Loucy (cell line): ENCODE measurements around the gene FASLG.
A peak's percentile ranks its signal among the peaks of the same experiment; 100 is the strongest.

Experiments used
- H2AFZ ChIP-seq: fragments of 200-600 bp; sonication (generic); 2 replicates; pipeline ENCODE4 v1.6.0; 2016; ENCODE audit warnings: antibody characterized with exemption, mild to moderate bottlenecking, low read length, moderate library complexity
- H3F3A ChIP-seq: fragments of 200-600 bp; 2 replicates; pipeline ENCODE4 v1.6.0; 2016; ENCODE audit warnings: antibody characterized with exemption, low read depth, mild to moderate bottlenecking
- H3K27me3 ChIP-seq: fragments of 200-600 bp; sonication (generic); 2 replicates; pipeline ENCODE4 v1.6.1; 2014; ENCODE audit warnings: low read length, mild to moderate bottlenecking; ENCODE audit not compliant: insufficient read depth, poor library complexity, severe bottlenecking
- H3K36me3 ChIP-seq: fragments of 200-600 bp; sonication (generic); 2 replicates; pipeline ENCODE4 v1.6.1; 2016; ENCODE audit warnings: low read length; ENCODE audit not compliant: insufficient read depth
- H3K4me1 ChIP-seq: fragments of 200-600 bp; sonication (generic); 2 replicates; pipeline ENCODE4 v1.5.1; 2014; ENCODE audit warnings: low read length, mild to moderate bottlenecking; ENCODE audit not compliant: insufficient read depth, poor library complexity, severe bottlenecking
- H3K4me2 ChIP-seq: fragments of 200-600 bp; sonication (generic); 2 replicates; pipeline ENCODE4 v1.6.0; 2014; ENCODE audit warnings: antibody characterized with exemption, low read length, low read depth, mild to moderate bottlenecking; ENCODE audit not compliant: poor library complexity, severe bottlenecking
- H3K4me3 ChIP-seq: fragments of 200-600 bp; sonication (generic); 2 replicates; pipeline ENCODE4 v1.5.1; 2014; ENCODE audit warnings: low read length, mild to moderate bottlenecking, mixed read lengths; ENCODE audit not compliant: poor library complexity, severe bottlenecking
- H3K79me2 ChIP-seq: fragments of 200-600 bp; sonication (generic); 2 replicates; pipeline ENCODE4 v1.6.1; 2014; ENCODE audit warnings: low read length; ENCODE audit not compliant: insufficient read depth
- H3K9ac ChIP-seq: fragments of 200-600 bp; sonication (generic); 2 replicates; pipeline ENCODE4 v1.6.0; 2014; ENCODE audit warnings: mild to moderate bottlenecking, low read depth, low read length, moderate library complexity; ENCODE audit not compliant: poor library complexity, severe bottlenecking
- H3K9me2 ChIP-seq: fragments of 200-600 bp; sonication (generic); replicated peaks from 2 replicates; pipeline ENCODE4 v1.6.1; 2016; ENCODE audit warnings: low read depth, low read length, mixed read lengths
- H3K9me3 ChIP-seq: fragments of 200-600 bp; sonication (generic); 2 replicates; pipeline ENCODE4 v1.6.1; 2014; ENCODE audit warnings: mild to moderate bottlenecking, antibody characterized with exemption, low read length, low read depth; ENCODE audit not compliant: insufficient read depth
- H4K20me1 ChIP-seq: fragments of 200-600 bp; sonication (generic); 2 replicates; pipeline ENCODE4 v1.6.0; 2014; ENCODE audit warnings: antibody characterized with exemption, low read length, mild to moderate bottlenecking; ENCODE audit not compliant: insufficient read depth, poor library complexity, severe bottlenecking
- EZH2phosphoT487 ChIP-seq: fragments of 200-600 bp; IDR thresholded peaks from 2 replicates; pipeline ENCODE4 v1.6.1; 2018; ENCODE audit warnings: antibody characterized with exemption, mild to moderate bottlenecking, moderate library complexity, borderline replicate concordance
- TF ChIP-seq, protein P1 (sequence below): fragments of 200-600 bp; sonication (generic); conservative IDR thresholded peaks from 2 replicates; pipeline ENCODE4 v1.5.1; 2014; ENCODE audit warnings: mild to moderate bottlenecking, antibody characterized with exemption, low read length

FASLG gene, protein sequence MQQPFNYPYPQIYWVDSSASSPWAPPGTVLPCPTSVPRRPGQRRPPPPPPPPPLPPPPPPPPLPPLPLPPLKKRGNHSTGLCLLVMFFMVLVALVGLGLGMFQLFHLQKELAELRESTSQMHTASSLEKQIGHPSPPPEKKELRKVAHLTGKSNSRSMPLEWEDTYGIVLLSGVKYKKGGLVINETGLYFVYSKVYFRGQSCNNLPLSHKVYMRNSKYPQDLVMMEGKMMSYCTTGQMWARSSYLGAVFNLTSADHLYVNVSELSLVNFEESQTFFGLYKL

DNA sequence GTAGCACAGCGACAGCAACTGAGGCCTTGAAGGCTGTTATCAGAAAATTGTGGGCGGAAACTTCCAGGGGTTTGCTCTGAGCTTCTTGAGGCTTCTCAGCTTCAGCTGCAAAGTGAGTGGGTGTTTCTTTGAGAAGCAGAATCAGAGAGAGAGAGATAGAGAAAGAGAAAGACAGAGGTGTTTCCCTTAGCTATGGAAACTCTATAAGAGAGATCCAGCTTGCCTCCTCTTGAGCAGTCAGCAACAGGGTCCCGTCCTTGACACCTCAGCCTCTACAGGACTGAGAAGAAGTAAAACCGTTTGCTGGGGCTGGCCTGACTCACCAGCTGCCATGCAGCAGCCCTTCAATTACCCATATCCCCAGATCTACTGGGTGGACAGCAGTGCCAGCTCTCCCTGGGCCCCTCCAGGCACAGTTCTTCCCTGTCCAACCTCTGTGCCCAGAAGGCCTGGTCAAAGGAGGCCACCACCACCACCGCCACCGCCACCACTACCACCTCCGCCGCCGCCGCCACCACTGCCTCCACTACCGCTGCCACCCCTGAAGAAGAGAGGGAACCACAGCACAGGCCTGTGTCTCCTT is at the start of gene FASLG:
TSS of gene FASLG (plus strand) at position 233 of the 583 bp plus-strand sequence. CDS start at position 332, 99 bp downstream.
- H2AFZ ChIP-seq = no peak within 1 kb of the TSS
- TF ChIP-seq, protein P1, sequence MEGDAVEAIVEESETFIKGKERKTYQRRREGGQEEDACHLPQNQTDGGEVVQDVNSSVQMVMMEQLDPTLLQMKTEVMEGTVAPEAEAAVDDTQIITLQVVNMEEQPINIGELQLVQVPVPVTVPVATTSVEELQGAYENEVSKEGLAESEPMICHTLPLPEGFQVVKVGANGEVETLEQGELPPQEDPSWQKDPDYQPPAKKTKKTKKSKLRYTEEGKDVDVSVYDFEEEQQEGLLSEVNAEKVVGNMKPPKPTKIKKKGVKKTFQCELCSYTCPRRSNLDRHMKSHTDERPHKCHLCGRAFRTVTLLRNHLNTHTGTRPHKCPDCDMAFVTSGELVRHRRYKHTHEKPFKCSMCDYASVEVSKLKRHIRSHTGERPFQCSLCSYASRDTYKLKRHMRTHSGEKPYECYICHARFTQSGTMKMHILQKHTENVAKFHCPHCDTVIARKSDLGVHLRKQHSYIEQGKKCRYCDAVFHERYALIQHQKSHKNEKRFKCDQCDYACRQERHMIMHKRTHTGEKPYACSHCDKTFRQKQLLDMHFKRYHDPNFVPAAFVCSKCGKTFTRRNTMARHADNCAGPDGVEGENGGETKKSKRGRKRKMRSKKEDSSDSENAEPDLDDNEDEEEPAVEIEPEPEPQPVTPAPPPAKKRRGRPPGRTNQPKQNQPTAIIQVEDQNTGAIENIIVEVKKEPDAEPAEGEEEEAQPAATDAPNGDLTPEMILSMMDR = no peak
- TF ChIP-seq EZH2phosphoT487 = no peak
- peaks cover 50% of the 10 kb centered on the region for H3K4me1 ChIP-seq
- H3K9me3 ChIP-seq = no peaks in the 10 kb centered on the region
- H3K27me3 ChIP-seq = no peaks in the 10 kb centered on the region
- no peaks in the 10 kb centered on the region for H3K79me2 ChIP-seq
- no peak within 1 kb of the TSS for H3K4me3 ChIP-seq
- H3K9ac ChIP-seq = no peak within 1 kb of the TSS
- peaks cover 15% of the 10 kb centered on the region for H3F3A ChIP-seq
- no peak within 1 kb of the TSS for H3K4me2 ChIP-seq
- no peaks in the 10 kb centered on the region for H3K36me3 ChIP-seq
- no peaks in the 10 kb centered on the region for H3K9me2 ChIP-seq
- no peaks in the 10 kb centered on the region for H4K20me1 ChIP-seq

GRCh38 chr1:172609528-172609927 is 49.4 kb upstream of the FASLG start:
- no peaks in the 10 kb centered on the region for H3K79me2 ChIP-seq
- no peak for TF ChIP-seq EZH2phosphoT487
- TF ChIP-seq, protein P1 = peak; percentile 86
- no peaks in the 10 kb centered on the region for H3K9me2 ChIP-seq
- H3K27me3 ChIP-seq = no peaks in the 10 kb centered on the region
- no peaks in the 10 kb centered on the region for H4K20me1 ChIP-seq
- H3K4me2 ChIP-seq = no peak overlapping the region
- H3K36me3 ChIP-seq = peaks cover 51% of the 10 kb centered on the region
- no peaks in the 10 kb centered on the region for H3F3A ChIP-seq
- H3K9me3 ChIP-seq = no peaks in the 10 kb centered on the region
- no peak overlapping the region for H2AFZ ChIP-seq
- no peak overlapping the region for H3K4me3 ChIP-seq
- no peak overlapping the region for H3K9ac ChIP-seq
- H3K4me1 ChIP-seq = no peaks in the 10 kb centered on the region

GRCh38 chr1:172612478-172612877 is 46.4 kb upstream of the FASLG start:
- H3K79me2 ChIP-seq = no peaks in the 10 kb centered on the region
- no peaks in the 10 kb centered on the region for H3K9me3 ChIP-seq
- H3K4me3 ChIP-seq = no peak overlapping the region
- no peaks in the 10 kb centered on the region for H3F3A ChIP-seq
- H3K36me3 ChIP-seq = peaks cover 42% of the 10 kb centered on the region
- no peak overlapping the region for H2AFZ ChIP-seq
- H3K27me3 ChIP-seq = no peaks in the 10 kb centered on the region
- H3K9ac ChIP-seq = no peak overlapping the region
- H3K9me2 ChIP-seq = no peaks in the 10 kb centered on the region
- TF ChIP-seq EZH2phosphoT487 = no peak
- TF ChIP-seq, protein P1 = no peak
- no peaks in the 10 kb centered on the region for H4K20me1 ChIP-seq
- no peaks in the 10 kb centered on the region for H3K4me1 ChIP-seq
- no peak overlapping the region for H3K4me2 ChIP-seq
